Superior temporal gyrus (tissue), 1 donor: ENCODE measurements around the gene TTC33.
"Not testable (repeated sequence)": the region's sequence is repeated elsewhere in the genome, so short reads cannot be mapped to it uniquely, and the experiment has no call there.

Experiments used
- DNase-seq: peaks from one replicate; pipeline ENCODE4 v3.0.0-alpha.2; 2016; ENCODE audit errors: extremely low spot score

TTC33 gene

DNA sequence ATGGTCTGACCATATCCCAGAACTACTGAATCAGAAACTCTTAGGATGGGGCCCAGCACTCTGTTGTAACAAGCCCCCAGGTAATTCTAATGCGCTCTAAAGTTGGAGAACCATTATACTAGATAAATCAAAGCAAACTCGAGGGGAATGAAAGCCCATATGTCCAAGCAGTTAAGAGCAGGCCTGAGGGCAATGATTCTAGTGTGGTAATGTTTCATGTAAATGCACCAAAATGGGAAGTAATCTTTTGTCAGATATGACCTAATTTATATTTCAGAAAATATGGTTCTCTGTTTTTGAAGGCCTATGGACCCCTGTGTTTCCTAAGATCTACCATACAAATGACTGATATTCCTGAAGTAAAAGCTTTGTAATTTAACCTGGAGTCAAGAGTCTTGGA, 184.0 kb downstream of the TTC33 start:
- DNase-seq, result no peak

DNA sequence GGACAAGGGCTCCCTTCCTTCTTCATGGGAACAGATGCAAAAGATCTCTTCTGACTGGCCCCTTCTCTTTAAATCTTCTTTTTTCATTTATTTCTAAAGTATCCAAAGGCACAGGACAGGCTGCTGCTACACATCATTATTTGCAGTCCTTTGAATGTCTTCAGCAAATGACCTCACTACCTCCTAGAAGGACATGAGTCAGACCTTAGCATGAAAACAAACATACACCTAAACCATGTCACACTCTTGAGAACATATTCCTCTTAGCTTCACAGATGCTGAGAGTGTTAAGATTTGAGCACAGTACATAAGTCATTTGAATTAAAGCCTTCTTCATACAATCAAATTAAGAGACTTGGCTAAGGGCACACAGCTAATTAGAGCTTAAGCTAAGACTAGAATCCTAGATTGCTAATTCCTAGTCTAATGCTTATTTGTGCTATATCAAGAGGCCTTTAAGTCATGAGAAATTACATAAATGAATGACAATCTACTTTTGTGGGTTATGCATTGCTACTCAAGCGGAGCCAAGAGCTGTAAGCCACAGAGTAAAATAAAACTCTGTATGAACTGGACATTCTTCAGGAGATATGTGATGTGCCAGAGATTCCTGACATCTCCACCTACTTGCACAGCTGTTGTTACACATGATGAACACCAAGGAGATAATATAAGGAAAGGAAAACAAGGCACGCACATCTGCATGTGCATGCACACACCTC, 185.2 kb downstream of the TTC33 start:
- DNase-seq, result no peak

DNA sequence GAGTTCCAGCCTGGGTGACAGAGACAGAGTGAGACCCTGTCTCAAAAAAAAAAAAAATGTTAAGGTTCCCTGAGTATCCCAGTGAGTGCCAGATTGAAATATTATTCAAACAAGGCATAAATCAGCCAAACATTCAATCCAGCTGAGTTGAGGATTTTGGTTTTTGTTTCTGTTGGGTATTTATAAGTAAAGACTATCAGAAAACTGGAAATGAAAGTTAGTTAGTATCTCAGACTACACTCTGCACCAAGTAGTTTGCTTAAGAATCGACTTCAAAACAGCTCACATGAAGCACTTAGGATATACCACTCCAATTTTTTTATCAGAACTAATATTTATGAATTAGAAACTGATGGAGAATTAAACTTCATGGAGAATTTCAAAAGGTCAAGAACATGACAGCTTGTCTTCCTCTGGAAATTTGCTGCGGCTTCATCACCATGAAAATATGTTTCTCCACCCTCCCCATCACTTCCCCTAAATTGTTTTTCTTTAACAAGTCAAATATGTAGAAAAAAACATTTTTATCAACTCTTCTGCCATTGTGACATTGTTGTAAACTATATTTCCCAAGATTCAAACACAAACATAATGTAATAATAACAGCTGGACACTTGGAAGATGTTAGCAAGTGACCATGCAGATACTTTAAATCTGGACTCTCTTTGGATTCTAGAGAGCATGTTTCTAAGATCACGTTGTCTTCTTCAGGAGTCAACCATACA, 186.1 kb downstream of the TTC33 start:
- no peak for DNase-seq

DNA sequence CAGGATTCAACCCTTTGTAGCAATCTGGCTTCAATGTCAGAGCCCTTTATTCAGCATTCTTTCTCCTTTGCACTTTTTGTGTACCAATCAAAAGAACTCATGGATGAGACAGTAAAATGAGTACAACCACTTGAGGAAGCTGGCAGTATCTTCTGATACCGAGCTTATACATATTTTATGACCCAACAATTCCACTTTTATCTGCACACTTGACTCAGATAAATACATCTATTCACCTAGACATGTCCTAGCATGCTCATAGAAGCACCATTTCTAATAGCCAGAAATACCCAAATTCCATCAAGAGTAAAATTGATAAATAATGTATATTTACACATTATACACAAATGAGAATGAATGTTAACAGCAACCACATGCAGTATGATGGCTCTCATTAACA, 187.2 kb downstream of the TTC33 start:
- no peak for DNase-seq

DNA sequence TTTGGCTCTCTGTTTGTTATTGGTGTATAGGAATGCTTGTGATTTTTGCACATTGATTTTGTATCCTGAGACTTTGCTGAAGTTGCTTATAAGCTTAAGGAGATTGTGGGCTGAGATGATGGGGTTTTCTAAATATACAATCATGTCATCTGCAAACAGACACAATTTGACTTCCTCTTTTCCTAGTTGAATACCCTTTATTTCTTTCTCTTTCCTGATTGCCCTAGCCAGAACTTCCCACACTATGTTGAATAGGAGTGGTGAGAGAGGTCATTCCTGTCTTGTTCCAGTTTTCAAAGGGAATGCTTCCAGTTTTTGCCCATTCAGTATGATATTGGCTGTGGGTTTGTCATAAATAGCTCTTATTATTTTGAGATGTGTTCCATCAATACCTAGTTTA, 192.6 kb downstream of the TTC33 start:
- DNase-seq, result not testable (repeated sequence)

DNA sequence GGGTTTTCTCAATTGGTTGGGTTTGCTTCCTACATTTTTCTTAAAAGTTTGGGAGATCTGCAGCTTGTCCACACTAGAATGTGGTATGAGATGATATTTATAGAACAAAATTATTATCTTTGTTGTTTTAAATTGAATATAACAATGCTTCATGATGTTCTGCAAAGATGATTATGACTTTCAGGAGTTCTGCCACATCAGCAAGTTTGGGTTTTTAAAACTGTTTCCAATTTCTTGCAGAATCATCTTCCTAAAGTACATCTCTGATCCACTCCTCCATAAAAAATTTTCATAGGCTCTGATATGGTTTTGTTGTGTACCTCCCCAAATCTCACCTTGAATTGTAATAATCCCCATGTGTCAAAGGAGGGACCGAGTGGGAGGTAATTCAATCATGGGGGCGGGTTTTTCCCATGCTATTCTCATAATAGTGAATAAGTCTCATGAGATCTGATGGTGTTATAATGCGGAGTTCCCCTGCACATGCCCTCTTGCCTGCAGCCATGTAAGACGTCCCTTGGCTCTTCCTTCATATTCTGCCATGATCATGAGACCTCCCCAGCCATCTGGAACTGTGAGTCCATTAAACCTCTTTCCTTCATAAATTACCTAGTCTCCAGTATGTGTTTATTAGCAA, 195.2 kb downstream of the TTC33 start:
- DNase-seq, result no peak

DNA sequence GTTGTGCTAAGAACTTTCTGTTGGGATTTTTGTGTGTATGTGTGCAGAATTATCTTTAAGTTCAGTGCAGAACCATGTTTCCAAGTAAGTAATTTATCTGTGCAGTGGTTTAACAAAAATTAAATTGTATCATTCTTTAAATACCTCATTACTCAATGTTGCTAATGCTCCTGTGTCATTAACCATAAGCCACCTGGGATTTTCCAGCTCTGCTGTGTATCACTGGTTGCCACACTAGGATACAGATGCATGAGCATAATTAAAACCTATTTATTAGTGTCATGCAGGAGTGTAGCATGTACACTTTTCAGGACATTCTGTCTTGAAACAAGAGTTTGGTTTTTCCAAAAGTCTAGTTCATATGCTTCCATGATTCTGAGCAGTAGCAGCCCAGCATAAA, 196.5 kb downstream of the TTC33 start:
- no peak for DNase-seq

DNA sequence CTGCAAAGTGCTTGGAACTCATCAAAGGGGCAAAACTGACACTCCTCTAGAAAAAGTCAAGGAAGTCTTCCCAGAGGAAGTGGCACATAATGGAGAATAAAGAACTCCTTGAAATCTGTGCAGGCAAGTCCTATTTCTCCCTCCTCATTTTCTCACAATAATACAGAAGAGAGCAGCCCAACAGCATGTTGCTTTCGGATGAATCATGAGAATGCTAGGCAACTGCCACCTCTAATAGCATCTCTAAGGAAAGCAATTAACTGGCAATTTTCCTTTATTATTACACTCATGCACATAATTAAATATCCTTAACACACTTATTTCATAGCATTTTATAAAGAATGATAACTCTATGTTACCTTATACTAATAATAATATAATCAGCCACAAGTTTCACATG, 198.3 kb downstream of the TTC33 start:
- no peak for DNase-seq

DNA sequence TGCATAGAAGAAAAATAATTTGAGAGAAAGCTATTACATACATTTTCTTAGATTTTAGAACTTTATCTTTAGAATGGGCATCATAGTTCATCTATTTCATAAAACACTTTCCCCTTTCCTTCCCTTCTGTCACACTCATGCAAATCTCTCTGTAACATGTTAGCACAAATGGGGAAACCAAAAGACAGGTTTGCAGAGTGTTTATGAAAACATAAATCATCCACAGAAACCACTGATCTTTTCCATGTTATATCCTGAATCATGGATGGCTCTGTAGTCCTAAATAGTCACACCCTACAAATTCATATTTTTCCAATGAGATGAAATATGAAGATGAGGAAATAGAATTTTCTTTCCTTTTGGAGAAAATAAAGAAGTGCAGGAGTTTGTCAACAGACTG, 198.9 kb downstream of the TTC33 start:
- DNase-seq, result no peak

DNA sequence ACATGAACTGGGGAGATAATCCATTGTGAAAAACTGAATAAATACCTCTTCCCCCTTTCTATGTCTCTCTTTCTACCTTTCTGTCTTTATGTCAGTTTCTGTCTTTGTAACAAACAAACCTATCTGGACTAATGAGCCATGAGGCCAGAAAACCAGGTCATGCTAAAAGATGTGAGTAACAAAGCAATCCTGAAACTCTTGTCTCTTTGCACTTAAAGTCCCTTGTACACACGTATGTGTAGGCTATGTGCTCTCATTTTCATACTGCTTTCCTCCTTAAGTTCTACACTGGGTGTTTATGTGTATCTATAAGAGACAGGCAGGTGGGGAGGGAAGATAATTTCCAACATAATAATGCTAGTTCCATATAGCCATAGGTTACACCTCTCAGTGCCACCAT, 199.9 kb downstream of the TTC33 start:
- DNase-seq, result no peak

DNA sequence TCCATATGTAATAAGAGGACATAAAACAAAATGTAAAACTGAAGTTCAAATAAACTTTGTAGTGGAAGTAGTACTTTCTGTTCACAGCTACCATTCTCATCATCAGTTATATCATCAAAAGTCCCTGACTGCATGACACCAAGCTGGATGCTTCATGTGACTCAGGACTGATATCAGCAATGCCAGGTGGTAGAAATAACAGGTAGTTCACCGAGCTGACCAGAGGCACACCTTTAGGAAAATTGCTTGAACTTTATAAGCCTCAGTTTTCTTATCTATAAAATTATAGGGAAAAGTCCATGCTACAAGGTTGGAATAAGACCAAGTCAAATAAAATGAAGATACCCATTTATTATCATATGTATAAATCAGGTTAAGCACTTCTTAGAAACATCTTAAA, 200.9 kb downstream of the TTC33 start:
- DNase-seq, result no peak

DNA sequence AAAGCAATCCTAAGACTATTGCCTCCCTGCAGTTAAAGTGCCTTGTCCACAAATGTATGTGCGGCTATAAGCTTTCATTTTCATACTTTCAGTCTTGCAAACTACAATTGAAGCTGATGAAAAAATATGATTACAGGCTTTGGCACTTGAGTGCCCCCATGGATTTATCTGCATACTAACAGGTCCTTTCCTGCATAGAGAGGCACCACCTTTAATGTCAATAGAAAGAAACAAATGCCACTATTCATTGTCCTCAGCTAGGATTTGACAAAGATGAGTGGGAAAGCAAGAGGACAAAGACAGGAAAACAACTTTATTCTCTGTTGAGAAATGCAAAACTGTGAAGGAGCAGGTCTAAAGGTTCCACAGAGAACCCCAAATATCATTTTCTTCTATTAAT, 201.7 kb downstream of the TTC33 start:
- DNase-seq, result no peak

DNA sequence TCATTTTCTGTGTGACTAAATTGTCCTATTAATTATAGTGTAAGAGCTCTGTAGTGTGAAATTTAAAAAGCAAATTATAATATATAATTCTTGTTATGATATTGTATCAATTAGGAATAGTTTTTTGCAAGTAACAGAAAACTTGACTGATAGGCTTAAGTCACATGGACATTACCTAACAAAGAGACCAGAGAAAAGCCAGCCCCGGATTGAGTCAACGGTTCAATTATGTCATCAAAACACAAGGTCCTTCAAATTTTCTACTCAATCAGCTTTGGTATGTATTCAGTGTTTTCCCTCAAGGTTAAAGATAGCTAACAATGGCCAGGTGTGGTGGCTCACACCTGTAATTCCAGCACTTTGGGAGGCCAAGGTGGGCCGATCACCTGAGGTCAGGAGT, 202.8 kb downstream of the TTC33 start:
- DNase-seq, result no peak

DNA sequence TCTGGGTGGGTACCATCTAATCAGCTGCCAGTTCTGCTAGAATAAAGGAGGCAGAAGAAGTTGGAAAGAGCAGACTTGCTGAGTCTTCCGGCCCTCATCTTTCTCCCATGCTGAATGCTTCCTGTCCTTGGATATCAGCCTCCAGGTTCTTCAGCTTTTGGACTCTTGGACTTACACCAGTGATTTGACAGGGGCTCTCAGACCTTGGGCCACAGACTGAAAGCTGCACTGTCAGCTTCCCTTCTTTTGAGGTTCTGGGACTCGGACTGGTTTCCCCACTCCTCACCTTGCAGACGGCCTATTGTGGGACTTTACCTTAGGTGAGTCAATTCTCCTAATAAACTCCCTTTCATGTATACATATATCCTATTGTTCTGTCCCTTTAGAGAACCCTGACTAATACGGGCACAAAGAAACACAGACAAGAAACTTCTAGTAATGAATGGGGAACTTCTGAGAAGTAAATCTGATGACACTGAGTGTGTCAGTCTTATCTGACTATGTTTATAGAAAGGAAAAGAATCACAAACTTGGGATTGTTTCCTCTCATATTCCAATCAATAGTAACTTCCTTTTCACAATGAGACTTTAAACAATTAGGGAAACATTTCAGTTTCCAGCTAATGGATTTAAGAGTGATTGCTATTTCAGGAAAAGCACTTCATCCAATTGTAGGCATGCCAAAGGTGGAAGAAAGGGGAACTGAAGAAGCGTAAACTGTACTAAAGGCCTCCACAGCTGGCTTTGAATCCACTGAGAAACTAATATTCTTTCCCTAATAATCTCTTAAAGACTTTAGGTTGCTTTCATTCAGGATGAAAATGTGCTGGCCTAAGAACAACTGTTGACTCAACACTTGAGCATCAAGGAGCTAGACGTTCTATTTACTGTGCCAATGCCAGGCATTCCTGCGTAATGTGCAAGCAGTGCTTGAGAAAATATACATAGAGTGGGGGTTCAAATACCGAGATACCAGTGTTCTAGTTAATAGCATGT, 204.0 kb downstream of the TTC33 start:
- no peak for DNase-seq

DNA sequence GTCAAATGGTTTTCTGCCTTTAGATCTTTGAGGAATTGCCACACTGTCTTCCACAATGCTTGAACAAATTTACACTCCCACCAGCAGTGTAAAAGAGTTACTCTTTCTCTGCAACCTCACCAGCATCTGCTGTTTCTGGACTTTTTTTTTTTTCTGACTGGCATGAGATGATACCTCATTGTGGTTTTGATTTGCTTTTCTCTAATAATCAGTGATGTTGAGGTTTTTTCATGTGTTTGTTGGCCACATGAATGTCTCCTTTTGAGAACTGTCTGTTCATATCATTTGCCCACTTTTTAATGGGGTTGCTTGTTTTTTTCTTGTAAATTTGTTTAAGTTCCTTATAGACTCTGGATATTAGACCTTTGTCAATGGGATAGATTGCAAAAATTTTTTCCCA, 205.3 kb downstream of the TTC33 start:
- no peak for DNase-seq

DNA sequence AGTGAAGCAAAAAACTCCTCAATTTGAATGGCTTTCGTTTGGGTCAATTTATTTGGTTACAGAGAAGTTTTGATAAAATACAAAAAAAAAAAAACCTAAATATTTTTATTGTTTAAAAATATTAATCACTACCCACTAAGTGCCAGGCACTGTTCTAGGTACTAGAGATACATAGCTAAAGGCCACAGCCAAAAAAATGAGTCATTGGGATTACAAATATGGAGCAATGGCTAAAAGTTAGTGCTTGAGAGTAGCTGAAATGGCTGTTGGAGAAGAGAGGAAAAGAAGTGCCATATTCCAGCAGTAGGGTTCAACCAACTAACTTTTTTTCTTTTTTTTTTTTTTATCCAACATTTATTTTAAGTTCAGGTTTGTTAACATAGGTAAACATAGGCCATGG, 206.1 kb downstream of the TTC33 start:
- no peak for DNase-seq

DNA sequence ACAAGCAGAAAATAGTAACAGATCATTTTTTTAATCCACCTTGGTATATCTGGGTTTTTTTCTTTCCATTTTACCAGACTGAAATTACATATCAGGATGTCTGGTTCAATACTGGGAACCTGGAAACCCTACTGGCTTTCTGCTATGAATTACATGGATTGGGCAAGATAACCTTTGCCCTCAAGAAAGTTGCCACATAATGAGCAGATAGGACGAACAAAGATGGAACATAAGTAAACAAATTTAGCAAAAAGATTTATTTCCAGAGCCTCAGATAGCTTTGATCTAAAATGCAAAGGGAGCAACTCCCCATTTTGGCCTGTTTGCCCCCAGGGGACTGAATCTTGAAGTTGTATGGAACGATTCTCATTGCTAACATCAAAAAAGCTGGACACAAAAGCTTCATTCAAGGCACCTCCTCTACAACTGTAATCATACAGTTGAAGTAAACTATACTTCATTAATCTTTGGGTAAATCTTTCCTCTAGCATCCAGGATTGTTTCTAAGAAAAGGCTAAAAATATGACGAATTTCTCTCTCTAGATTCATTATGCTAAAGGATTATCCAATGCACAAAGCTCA, 207.7 kb downstream of the TTC33 start:
- no peak for DNase-seq

DNA sequence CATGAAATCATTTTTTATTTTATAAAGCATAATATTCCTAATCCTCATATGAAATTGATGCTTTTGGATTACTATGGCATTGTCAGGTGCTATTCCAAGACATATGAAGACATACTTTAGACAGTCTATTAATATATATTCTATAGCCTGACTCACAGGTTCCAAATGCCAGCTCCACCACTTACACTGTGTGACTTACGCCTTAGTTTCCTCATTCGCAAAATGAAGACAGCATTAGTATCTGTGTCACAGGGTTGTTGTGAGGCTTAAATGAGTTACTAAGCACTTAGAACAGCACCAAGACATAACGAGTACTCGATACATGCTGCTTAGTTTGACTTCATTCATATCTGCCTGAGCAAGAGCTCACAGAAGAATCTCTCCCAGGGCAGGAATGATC, 208.2 kb downstream of the TTC33 start:
- no peak for DNase-seq

DNA sequence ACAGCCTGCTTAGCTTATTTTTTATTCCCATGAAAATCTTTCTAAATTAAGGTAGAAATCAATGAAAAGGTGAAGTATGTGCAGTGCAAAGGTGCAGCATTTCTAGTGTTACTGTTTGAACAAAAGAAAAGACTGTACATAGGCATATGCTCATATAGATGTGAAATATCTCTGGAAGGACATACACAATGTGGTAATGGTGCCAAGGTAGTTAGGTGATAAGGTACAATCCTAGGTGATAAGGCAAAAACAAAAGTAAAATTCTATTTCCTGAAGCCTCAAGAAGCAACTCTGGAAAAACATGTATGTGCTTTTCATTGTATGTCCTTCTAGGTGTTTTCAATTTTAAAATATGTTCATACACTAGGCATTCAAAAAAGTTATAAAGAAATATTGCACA, 215.5 kb downstream of the TTC33 start:
- no peak for DNase-seq

DNA sequence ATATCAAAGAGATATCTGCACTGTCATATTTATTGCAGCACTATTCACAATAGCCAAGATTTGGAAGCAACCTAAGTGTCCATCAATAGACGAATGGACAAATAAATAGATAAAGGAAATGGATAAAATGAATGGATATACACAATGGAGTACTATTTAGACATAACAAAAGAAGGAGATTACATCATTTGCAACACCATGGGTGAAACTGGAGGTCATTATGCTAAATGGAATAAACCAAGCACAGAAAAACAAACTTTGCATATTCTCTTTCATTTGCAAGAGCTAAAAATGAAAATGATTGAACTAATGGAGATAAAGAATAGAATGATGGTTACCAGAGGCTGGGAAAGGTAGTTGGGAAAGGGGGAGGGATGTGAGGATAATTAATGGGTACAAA, 231.1 kb downstream of the TTC33 start:
- no peak for DNase-seq

DNA sequence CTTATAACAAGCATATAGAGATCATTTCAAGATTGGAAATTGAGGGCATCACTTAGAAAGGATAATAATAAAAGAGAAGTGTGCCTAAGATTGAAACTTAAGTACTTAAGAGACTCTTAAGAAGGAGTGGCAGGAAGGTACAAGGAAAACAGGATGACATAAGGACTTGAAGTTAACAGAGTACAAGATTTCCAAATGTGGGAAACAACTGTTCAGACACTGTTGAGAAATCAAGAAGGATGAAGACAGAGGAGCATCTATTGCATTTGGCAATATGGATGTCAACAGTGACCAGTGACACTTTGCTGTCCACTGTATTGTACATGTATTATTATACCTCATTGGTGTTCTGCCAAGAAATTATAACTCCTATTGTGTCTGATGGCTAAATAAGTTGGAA, 233.8 kb downstream of the TTC33 start:
- no peak for DNase-seq
